NOMO-1 treated with dmso at 0.1 percent for 144 hours (cell line): ENCODE data around the gene GPR153.

Experiments
- DNase-seq: peaks from one replicate; lab custom pipeline; 2025; ENCODE audit not compliant: unreplicated experiment; lab: John Stamatoyannopoulos, UW

Gene GPR153

DNA sequence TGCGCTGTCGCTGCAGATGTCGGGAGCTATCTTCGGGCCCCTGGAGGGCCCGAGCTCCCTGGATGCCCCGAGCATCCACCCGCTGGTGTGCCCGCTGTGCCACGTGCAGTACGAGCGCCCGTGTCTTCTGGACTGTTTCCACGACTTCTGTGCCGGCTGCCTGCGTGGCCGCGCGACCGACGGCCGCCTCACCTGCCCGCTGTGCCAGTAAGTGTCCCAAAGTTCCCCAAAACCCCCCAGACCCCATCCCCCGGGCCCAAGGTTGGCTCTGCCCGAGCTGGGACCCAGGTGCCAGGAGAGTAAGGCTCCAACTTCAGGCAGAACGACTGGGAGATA, 54.4 kb downstream of the GPR153 start:
- DNase-seq: no peak

DNA sequence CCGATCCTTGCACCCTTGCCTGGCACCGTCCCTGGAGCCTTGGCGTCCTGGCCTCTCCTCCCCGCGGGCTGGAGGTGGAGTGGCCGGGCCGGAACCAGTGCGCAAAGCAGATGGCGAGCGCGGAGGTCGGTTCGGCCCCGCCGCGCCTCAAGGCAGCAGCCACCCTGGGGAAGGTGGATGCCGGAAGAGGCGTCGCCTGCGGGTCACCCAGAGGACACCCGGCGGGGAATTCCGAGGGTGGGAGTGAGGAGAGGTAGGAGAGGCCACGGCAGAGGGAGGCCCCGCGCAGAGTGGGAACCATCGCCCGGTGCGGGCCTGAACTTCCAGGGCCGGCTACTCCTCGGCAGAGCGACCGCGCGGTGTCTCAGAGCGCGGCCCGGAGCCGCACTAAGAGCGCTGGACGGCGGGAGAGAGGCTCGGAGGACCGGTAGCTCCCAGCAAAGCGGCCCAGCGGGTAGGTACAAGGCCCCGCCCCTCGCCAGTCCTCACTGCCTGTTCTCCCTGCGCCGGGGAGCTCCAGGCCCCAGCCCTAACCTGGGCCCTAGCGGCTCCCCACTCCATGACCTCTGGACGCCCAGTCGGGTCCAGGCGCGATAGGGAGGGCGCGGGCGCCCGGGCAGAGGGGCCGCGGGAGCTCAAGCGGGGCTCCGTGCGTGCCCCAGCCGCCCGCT, 54.9 kb downstream of the GPR153 start, which contains the start of gene RNF207:
TSS of gene RNF207 (plus strand) at position 271 of the 671 bp plus-strand sequence. CDS start 417 bp downstream, outside the sequence.
- DNase-seq: no peak

GRCh38 chr1:6202256-6202655, 58.6 kb downstream of the GPR153 start:
- no peak for DNase-seq

DNA sequence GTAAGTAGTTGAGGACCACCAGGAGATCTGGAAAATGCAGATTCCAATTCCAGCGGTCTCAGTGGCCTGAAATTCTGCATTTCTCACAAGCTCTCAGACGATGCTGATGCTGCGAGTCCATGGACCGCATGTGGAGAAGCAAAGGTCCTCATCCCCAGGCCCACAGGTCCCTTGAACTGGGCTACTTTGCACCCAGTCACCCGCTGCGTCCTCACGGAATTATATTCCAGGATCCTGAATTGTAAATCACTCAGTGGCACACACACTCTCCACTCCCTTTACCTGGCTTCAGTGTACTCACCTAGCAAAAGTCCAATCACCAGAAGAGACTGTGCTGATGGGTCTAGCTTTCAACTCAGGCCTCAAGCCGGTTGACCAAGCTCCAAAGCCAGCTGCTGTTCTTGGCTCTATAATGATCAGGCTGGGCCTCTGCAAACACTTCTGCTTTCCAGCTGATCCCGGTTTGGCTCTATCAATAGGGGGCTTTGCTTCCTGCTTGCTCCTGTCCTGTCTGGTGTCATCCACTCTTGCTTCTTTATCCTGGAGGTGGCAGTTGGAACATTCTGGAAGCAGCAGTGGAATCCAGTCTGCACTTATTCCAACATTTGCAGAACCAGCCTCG, 60.6 kb downstream of the GPR153 start:
- no peak for DNase-seq

DNA sequence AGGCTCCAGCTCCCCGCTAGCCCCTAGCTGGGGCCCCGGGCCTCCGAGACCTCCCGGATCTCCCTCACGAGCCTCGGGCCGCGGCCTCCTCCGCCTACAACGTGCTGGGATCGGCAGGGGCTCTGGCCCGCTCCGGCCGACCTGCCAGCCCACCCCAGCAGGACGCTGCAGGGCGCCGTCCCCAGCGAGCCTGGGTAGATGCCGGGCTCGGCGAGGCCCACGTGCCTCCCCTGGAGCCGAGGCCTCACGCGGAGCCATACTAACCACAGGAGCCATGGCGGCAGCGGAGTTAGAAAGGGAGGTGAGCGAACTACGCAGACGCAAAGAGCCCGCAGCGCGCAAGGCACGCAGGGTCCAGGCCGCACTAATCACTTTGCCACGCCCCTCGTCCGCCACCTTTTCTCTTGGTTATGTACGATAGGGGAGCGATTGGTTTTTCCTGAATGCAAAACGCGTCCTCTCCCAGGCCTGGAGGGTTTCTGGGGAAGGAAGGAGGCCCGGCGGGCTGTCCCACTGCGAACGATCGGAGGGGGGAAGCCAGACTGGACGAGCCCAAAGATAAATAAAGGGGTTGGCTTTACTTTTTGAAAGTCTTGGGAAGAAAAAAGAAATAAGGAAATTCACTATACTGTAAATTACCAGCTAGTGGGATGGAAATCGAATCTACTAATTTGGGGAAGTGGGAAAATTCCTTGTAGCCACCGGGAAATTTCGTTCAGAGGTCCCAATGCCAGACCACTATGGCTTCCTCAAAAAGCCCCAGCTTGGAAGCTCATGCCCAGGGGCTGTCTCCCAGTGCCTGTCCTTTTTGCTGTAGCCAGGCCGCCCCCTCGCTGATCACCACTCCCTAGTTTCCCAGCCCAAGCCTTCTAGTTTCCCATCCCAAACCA, 61.4 kb downstream of the GPR153 start, which contains the start of gene RPL22:
TSS of gene RPL22 (minus strand) at position 298 of the 890 bp plus-strand sequence. CDS start at position 276, 22 bp downstream.
- peak; percentile 99 for DNase-seq

DNA sequence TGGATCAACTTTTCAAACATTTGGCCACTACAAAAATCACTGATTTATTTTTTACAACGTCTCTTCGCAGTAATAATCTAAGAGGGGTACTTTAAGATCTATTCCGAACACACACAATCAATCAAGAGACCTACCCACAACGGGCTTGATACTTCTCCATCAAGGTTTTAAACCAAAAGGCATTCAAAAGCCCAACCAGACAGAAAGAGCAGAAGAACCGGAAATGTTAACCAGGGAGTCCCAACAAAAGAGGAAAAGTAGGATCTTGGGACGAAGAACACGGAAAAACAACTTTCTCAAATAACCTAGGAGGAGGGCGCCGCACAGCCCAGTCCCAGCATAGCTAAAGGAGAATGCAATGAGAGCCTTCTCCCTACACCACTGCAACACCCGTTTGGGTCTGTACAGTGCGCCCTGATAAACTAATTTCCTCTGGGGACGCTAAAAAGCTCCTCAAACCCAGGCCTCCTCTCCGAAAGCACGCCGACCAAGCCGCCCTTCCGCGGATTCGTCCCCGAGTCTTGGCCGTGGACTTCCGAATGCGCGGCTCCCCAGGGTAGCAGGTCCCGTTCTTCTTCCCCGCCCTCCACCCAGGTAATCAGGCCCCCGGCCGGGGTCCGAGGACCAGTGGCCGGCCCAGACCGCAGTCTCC, 62.1 kb downstream of the GPR153 start:
- DNase-seq: no peak

DNA sequence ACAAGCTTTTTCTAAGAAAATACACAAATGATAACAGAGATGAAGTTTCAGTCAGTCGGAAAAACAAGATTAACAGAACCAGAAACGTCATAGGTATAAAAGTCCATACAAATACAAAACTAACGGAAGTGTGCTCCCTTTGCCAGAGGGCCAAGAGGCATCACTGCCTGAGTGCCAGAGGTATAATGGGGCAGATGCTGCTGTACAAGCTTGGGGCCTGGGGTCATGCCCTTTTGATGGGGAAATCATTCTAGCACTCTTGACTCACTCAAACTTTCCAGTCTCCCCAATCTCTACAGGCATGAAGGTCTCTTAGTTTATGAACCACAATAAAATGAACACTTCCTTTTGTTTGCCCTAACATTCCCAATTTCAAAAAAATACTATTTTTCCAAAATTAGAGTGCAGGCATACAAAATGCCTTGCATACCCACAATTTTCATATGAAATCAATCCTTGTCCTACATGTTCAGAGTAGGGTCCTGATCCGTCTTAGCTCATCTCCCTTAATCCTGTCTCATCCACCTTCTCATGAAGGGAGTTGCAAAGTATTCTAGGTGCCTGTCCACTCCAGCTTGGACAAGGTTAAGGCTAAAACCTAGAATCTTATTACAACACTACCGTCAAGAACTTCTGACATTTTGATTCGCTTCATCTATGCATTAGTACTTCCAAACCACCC, 63.0 kb downstream of the GPR153 start:
- no peak for DNase-seq
